Endometrial microvascular endothelial cells (primary cell): ENCODE measurements around the gene CAVIN1. TPM values are rescaled to one million over a fixed set of nuclear protein-coding genes. Genes with fewer than 3 reads are reported as not detected.
"Not testable (repeated sequence)": the region's sequence is repeated elsewhere in the genome, so short reads cannot be mapped to it uniquely, and the experiment has no call there.

Source experiments
- in situ Hi-C: cut with HindIII; loops from 2 replicates; pipeline ENCODE4 v1.10.0; 2017; ENCODE audit warnings: low sequenced_read_pairs, low pct_unique_long_range_greater_than_20kb; ENCODE audit errors: inconsistent ontology term
- total RNA-seq: library from RNA; depleted of rRNA; stranded (reverse); fragments of >200 nt; gene quantifications from one replicate; pipeline ENCODE4 v1.2.3, GENCODE V29; 2015; ENCODE audit errors: inconsistent ontology term

The CAVIN1 gene, protein sequence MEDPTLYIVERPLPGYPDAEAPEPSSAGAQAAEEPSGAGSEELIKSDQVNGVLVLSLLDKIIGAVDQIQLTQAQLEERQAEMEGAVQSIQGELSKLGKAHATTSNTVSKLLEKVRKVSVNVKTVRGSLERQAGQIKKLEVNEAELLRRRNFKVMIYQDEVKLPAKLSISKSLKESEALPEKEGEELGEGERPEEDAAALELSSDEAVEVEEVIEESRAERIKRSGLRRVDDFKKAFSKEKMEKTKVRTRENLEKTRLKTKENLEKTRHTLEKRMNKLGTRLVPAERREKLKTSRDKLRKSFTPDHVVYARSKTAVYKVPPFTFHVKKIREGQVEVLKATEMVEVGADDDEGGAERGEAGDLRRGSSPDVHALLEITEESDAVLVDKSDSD
- 806 TPM for total RNA-seq

DNA sequence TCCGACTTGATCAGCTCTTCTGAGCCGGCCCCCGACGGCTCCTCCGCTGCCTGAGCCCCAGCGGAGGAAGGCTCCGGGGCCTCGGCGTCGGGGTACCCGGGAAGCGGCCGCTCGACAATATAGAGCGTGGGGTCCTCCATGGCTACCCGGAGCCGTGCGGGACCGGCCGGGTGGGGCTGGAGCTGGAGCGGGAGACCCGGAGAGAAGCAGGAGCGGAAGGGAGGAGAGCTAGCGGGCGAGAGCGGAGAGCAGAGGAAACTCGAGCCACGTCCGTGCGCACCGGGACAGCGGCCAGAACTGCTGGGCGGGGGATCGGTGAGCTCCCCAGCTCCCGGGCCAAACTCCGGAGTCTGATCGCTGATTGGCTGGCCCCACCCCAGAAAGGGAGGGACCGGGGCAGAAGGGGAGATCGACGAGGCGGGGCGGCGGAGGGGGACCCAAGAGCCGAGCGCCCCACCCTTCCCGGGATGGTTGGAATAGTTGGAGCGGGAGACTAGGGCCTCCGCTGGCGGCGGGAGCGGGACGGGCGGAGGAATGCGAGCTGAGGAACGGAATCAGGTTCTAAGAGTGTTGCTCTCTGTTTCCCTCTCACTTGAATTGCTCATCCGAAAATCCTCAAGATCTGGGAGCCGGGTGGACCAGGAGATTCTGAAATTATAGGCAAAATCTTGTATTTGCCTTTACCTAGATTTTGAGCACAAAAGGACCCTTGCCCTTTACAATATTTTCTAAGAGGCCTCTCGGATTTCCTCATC lies at the start of gene CAVIN1:
Gene CAVIN1, minus strand, starts transcription at position 299 of the 755 bp plus-strand sequence. Its CDS starts 159 bp downstream, at position 140.
- in situ Hi-C loops = loop anchor here (5.0 kb wide), 1 partner anchor 94 kb away; no protein-coding TSS in a partner anchor

DNA sequence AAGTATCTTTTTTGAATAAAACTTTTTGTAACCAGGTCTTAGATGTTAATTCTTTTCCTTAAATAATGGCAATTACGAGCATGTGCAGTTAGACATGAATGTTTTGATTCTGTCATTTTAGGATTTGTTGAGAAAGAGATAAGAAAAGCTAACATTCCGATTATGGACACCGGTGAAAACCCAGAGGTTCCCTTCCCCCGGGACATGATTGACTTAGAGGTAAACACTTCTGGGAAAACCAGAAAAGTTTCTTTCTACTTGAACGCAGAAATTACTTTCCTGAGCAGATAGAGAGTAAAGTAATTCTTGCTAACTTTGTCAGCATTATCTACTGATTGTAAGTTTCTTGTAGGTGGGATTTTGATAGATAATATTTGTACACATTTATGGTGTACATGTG lies 44.8 kb upstream of the CAVIN1 start:
- in situ Hi-C loops = no loop called here

DNA sequence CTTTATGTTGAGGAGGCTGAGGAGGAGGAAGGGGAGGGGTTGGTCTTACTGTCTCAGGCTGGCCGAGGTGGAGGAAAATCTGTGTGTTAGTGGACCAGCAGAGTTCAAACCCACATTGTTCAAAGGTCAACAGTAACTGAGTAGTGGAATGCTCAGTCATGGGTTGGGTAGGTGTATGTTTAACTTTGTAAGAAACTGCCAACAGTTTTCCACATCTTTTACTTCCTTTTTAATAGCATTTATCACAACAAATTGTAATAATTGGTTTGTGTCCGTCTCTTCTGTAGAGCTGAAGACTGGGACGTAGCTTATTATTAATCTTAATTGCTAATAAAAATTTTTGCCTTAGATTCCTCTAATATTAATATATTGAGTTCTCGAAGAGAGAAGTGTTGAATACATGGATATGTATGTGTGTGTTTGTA lies 40.9 kb upstream of the CAVIN1 start:
- in situ Hi-C loops = no loop called here

DNA sequence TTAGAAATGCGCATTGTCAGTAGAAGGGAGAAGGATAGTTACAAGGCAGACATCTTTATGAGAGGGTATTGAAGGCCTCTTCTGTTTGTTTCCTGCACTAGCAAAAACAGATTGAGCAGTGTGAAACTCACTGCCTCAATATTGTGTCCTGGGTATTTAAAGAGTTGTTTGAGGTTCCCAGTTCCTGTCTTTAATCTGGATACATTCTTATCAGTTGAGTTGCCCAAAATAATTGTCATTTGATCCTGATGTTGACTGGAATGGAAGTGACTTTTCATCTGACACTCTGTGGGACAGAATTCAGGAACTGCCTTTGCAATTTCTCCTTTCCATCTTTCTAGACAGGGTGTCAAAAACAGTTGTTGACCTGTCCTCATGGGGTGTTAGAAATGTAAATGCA lies 37.3 kb upstream of the CAVIN1 start:
- in situ Hi-C loops = no loop called here

DNA sequence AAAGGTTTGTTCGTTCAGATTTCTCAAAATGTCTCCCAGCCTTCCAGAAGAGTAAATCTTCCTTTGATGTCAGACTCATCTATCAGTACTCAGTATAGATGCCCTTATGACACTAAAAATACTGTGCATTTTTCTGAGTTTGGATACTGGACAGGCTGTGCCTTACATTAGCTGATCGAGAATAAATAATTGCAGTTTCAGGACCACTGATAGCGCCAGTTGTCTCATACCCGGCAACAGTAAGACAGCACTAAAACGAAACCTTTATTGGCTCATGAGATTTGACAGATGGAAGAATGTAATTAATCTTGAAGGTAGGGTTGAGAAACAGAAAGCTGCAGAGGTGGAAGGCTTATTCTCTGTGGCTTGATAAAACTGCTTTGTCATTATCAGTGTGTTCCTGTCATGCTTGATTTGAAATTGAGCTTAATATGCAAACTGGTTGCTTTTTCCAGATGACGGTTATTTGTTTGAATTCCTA lies 36.8 kb upstream of the CAVIN1 start:
- in situ Hi-C loops = no loop called here

DNA sequence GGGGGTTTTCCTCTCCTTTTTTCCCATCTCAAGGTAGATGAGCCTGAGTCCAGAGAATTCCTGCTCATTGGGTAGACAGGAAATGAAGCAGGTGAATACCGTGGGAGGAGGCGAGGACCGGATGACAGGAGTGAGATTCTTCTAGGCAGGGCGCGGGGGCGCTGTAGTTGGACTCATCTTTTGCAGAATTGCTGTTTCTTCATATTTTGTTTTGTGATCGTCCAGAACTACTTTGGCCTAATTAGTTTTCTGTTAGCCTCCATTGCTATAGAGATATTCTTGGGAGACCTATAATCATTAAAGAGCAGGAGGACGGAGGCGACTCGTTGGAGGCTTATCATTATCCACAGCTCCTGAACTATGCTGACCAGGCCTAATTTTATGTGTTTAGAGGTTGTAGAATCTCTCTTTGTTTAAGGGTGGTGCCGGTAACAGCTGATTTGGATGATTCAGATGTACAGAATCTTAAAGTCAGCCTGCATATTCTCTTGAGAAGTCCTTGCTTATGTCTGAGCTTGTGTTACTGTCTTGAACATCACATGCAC lies 36.3 kb upstream of the CAVIN1 start:
- in situ Hi-C loops = no loop called here

DNA sequence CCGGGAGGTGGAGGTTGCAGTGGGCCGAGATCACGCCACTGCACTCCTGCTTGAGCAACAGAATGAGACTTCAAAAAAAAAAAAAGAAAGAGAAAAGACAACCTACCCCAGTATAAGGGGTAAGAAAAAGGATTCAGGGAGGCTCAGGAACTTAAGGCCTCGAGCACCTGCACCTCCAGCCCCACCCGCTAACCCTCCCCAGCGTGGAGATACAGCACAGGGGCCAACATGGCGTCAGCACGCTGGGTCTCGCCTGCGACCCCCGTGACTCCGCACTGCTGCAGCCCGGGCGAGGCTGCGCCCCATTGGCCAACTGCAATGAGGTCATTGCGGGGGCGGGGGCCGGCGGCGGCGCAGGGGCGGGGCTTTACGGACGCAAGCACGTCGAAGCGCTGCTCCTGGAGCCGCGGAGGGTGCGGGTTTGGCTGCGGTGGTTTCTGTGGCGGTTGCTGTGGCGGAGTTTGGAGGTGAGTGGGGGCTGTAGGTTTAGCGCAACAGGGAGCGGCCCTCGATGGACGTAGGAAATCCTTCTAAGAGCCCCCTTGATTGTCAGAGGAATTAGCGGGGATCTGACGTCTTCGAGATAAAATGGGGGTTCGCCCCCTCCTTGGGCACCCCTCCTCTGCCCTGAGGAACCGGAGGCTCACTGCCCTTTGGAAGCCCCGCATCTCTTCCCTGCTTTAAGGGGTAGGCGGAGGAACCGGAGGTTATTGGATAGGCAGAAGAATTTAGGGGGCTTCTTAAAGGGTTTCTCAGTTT lies 35.6 kb upstream of the CAVIN1 start, which contains the start of gene ATP6V0A1:
Gene ATP6V0A1, plus strand, starts transcription at position 382 of the 759 bp plus-strand sequence. CDS start 2,017 bp downstream, outside the sequence.
- in situ Hi-C loops = no loop called here

DNA sequence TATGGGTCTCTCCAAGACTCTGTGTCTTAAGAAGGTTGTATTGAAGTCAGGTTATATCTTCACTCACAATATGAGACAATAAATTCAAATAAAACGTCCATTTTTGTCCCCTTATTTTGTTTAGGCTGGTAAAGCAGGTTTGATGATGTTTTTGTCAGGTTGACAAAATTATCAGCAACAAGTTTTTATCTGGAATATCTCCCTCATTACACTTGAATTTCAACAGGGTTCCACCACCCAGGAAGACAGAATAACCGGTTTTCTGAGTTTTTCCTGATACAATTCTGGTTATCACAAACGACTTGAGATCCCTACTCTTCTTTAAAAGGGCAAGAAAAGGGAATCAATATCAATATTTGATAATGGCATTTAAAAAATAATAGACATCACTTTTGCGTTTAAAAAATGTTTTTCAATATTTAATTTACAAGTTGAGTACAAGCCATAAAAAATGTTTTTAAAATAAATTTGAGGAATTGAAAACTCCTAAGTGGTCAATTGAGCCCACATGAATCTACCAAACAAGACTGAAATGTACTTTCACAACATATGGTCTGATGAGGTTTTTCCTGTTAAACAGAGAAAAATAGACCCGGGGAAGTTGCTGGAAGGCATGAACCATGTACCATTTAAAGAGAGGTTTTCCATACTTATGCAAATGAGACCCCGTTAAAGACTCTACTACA lies 34.2 kb upstream of the CAVIN1 start:
- in situ Hi-C loops = no loop called here

DNA sequence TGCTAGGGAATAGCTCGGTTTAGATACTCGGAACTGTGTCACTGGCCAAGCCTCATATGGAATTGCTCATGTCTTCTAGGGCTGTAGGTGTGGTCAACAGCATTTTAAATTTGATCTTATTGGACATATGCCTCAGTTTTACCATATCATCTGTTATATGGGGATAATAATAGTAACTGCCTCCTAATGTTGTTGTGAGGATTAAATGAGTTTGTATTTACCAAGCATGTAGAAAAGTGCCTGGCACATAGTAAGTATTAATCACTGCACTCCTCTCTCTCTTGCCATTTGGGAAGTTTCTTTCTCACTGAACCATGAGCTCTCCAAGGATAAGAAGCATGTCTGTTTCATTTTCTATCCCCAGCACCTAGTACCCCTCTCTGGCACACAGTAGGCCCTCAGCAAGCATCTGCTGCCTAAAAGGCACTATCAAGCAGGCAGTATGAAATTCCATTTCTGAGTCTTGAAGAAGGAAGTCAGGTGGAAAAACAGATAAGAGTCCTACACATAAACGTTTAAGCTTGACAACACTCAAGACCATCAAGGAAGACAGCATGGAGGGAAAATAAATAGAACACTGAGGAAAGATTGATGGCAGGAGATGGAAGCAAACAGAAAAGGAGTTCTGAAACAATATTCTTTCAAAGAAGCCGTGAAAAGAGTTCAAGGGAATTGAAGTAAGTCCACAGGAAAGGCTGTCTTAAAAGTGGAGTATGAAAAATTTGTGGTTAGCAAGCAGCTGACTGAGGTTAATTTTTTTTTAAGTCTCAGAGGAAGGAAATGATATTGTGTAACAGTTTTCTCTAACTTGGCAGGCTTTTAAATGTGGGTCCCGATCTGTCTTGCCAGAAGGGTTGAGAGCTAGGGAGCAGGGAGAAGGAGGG lies 33.4 kb upstream of the CAVIN1 start:
- in situ Hi-C loops = no loop called here

DNA sequence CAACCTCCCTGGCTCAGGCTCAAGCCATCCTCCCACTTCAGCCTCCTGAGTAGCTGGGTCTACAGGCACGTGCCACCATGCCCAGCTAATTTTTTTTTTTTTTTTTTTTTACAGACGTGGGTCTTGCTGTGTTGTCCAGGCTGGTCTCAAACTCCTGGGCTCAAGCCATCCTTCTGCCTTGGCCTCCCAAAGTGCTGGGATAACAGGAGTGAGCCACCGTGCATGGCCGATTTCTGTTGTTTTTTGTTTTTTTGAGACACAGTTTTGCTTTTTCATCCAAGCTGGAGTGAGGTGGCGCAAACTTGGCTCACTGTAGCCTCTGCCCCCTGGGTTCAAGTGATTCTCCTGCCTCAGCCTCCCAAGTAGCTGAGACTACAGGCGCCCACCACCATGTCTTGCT lies 31.9 kb upstream of the CAVIN1 start:
- in situ Hi-C loops = not testable (repeated sequence)

DNA sequence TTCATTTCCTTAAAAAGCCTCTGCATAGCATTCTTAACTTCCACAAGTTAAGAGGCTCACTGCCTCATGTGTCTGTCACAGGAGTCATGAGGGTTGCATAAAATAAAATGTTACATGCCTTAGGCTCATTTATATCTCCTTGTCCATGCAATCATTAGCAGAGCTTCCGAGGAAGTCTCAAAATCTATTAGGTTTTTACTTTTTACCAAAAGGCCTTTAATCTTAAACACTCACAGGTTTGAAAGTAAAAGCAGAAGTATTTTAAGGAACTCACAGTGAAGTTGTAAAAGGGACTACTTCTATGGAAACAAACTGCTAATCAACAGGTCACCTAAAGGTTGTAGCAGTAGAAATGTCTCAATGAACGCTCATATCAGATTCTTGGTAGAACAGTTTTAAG lies 30.4 kb upstream of the CAVIN1 start:
- in situ Hi-C loops = no loop called here

DNA sequence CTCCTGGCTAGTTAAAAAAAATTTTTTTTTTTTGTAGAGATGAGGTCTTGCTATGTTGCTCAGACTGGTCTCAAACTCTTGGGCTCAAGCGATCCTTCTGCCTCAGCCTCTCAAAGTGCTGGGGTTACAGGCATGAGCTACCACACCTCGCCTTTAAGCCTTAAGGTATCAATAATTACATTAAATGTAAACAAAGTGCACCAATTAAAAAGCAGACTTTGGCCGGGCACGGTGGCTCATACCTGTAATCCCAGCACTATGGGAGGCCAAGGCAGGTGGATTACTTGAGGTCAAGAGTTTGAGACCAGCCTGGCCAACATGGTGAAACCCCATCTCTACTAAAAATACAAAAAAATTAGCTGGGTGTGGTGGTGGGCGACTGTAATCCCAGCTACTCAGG lies 28.2 kb upstream of the CAVIN1 start:
- in situ Hi-C loops = not testable (repeated sequence)

DNA sequence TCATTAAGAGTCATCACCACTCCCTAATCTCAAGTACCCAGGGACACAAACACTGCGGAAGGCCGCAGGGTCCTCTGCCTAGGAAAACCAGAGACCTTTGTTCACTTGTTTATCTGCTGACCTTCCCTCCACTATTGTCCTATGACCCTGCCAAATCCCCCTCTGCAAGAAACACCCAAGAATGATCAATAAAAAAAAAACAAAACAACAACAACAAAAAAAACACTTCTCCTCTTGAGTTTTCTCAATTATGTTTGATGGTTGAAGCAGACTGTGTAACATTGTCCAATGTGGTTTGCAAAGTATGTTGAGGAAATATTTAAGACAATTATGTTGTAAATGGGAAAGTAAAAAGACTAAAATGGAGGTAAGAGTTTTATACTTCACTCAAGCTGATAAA lies 26.8 kb upstream of the CAVIN1 start:
- in situ Hi-C loops = not testable (repeated sequence)

DNA sequence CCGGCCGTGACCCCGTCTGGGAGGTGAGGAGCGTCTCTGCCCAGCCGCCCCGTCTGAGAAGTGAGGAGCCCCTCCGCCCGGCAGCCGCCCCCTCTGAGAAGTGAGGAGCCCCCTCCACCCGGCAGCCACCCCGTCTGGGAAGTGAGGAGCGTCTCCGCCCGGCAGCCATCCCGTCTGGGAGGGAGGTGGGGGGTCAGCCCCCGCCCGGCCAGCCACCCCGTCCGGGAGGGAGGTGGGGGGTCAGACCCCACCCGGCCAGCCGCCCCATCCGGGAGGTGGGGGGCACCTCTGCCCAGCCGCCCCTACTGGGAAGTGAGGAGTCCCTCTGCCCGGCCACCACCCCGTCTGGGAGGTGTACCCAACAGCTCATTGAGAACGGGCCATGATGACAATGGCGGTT lies 26.1 kb upstream of the CAVIN1 start:
- in situ Hi-C loops = not testable (repeated sequence)

DNA sequence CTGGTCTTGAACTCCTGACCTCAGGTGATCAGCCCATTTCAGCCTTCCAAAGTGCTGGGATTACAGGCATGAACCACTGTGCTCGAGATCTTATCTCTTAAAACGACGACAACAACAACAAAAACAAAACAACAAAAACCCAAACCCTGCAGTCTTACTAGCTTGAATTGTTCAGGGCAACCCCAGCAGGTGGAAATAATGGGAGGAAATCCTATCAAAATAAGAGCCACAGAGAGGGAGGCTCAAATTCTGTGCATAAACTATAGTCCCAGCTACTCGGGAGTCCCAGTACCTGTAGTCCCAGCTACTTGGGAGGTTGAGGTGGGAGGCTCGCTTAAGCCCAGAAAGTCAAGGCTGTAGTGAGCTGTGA lies 19.1 kb upstream of the CAVIN1 start:
- in situ Hi-C loops = no loop called here

DNA sequence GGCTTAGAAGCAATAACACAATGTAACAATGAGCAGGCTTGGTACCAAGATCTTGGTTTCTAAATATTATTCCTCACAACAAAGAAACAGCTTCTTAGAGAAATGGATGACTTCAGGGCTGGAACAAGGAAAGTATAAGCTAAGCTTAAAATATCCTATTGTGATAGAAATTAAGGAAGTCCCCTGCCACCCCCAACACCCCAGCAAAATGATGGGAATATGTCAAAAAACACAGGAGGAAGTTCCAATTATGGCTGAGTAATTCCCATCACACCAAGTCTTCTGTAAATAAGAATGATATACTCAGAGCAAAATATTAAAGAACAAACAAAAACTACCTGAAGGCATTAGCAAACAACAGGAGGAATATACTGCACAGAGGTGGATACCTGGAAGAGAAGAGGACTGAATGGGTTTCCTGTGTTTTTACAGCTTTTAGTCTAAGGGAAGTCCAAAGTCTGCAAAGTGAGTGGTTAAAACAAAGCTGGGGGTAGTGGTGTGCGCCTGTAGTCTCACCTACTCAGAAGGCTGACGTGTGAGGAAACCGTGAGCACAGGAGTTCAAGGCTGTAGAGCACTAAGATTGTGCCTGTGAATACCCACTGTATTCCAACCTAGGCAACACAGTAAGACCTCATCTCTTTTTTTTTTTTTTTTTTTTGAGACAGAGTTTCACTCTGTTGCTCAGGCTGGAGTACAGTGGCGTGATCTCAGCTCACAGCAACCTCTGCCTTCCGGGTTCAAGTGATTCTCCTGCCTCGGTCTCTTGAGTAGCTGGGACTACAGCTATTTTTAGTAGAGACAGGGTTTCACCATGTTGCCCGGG lies 18.5 kb upstream of the CAVIN1 start:
- in situ Hi-C loops = no loop called here
